Neural progenitor cell (in vitro differentiated cells): ENCODE measurements around the gene VMP1.

Source experiments
- EZH2 ChIP-seq: fragments of 200-600 bp; sonication (generic); IDR thresholded peaks from 2 replicates; pipeline ENCODE4 v1.6.1; 2017; ENCODE audit warnings: antibody characterized with exemption, mild to moderate bottlenecking, moderate library complexity
- EZH2phosphoT487 ChIP-seq: fragments of 200-600 bp; sonication (generic); IDR thresholded peaks from 2 replicates; pipeline ENCODE4 v1.6.1; 2017; ENCODE audit warnings: antibody characterized with exemption
- TF ChIP-seq, protein P1 (sequence below): fragments of 200-600 bp; sonication (generic); IDR thresholded peaks from 2 replicates; pipeline ENCODE4 v1.5.1; 2017; ENCODE audit warnings: antibody characterized with exemption, mild to moderate bottlenecking

DNA sequence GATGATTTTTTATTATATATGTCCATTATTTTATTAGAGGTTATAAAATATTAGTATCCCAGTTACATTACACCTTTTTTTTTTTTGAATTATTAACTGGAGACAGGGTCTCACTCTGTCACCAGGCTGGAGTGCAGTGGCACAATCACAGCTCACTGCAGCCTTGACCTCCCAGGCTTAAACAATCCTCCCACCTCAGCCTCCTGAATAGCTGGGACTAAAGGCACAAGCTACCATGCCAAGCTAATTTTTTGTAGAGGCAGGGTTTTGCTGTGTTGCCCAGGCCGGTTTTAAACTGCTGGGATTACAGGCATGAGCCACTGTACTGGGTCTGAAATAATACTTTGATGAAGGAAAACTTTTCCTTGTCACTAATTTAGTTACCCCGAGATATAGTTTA lies 63.6 kb downstream of the VMP1 start:
- TF ChIP-seq, protein P1, sequence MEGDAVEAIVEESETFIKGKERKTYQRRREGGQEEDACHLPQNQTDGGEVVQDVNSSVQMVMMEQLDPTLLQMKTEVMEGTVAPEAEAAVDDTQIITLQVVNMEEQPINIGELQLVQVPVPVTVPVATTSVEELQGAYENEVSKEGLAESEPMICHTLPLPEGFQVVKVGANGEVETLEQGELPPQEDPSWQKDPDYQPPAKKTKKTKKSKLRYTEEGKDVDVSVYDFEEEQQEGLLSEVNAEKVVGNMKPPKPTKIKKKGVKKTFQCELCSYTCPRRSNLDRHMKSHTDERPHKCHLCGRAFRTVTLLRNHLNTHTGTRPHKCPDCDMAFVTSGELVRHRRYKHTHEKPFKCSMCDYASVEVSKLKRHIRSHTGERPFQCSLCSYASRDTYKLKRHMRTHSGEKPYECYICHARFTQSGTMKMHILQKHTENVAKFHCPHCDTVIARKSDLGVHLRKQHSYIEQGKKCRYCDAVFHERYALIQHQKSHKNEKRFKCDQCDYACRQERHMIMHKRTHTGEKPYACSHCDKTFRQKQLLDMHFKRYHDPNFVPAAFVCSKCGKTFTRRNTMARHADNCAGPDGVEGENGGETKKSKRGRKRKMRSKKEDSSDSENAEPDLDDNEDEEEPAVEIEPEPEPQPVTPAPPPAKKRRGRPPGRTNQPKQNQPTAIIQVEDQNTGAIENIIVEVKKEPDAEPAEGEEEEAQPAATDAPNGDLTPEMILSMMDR: no peak
- no peak for TF ChIP-seq EZH2phosphoT487
- TF ChIP-seq EZH2: no peak
